ENCODE results near the gene RGS9BP.

DNA sequence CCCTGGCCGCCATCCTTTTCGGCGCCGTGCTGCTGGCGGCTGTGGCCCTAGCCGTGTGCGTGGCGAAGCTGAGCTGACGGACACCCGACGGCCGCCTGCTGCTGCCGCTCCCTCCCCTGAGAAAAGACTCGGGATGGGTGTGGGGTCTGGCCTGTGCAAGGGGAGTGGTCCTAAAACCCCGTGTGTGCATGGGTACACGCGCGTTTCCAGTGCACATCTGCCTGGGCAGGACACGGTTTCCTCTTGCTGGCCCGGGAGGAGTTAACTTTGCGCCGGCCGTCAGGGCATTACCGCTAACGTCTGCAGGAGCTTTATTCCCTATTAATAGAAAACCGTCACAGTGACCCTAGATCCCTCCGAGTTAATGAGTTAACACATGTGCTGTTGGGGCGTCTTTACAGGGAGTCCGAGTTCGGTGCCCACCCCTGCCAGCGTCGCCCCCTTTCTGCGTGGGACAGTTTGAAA lies 1.3 kb downstream of the RGS9BP start:
- TF ChIP-seq, protein P1, sequence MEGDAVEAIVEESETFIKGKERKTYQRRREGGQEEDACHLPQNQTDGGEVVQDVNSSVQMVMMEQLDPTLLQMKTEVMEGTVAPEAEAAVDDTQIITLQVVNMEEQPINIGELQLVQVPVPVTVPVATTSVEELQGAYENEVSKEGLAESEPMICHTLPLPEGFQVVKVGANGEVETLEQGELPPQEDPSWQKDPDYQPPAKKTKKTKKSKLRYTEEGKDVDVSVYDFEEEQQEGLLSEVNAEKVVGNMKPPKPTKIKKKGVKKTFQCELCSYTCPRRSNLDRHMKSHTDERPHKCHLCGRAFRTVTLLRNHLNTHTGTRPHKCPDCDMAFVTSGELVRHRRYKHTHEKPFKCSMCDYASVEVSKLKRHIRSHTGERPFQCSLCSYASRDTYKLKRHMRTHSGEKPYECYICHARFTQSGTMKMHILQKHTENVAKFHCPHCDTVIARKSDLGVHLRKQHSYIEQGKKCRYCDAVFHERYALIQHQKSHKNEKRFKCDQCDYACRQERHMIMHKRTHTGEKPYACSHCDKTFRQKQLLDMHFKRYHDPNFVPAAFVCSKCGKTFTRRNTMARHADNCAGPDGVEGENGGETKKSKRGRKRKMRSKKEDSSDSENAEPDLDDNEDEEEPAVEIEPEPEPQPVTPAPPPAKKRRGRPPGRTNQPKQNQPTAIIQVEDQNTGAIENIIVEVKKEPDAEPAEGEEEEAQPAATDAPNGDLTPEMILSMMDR (conservative IDR thresholded peaks at IDR 0.05 in 1 of 2, IDR thresholded peaks at IDR 0.05 in 1 of 2; ENCODE audit: low read depth in 1 of 2, low read length in 2 of 2), result no peak
- TF ChIP-seq EZH2 (IDR thresholded peaks at IDR 0.05; ENCODE audit: low read length, missing control alignments), result no peak

Data from fibroblast of lung (primary cell).